Measurements from ENCODE around the gene NAA10.

DNA sequence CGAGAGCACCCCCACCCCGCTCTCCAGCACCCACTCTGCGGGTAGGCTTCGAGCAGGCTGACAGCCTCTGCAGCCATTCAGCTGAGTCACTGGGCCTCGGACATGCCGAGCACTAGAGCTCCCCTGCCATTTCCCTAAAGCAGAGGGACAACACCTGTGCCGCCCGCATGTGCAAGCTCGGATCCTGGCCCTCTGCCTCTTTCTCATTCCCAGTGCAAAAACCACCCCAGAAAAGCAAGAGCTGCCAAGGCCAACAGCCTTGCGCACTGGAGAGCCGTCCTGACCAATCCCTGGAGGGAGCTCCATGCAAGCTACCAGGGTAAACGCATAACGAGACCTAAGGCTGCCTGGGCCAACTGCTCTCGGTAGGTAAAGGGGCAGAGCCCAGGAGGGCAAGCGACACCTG is 31.4 kb upstream of the NAA10 start:
- TF ChIP-seq, protein P1, sequence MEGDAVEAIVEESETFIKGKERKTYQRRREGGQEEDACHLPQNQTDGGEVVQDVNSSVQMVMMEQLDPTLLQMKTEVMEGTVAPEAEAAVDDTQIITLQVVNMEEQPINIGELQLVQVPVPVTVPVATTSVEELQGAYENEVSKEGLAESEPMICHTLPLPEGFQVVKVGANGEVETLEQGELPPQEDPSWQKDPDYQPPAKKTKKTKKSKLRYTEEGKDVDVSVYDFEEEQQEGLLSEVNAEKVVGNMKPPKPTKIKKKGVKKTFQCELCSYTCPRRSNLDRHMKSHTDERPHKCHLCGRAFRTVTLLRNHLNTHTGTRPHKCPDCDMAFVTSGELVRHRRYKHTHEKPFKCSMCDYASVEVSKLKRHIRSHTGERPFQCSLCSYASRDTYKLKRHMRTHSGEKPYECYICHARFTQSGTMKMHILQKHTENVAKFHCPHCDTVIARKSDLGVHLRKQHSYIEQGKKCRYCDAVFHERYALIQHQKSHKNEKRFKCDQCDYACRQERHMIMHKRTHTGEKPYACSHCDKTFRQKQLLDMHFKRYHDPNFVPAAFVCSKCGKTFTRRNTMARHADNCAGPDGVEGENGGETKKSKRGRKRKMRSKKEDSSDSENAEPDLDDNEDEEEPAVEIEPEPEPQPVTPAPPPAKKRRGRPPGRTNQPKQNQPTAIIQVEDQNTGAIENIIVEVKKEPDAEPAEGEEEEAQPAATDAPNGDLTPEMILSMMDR (IDR thresholded peaks at IDR 0.05), result no peak
- TF ChIP-seq, protein P2, sequence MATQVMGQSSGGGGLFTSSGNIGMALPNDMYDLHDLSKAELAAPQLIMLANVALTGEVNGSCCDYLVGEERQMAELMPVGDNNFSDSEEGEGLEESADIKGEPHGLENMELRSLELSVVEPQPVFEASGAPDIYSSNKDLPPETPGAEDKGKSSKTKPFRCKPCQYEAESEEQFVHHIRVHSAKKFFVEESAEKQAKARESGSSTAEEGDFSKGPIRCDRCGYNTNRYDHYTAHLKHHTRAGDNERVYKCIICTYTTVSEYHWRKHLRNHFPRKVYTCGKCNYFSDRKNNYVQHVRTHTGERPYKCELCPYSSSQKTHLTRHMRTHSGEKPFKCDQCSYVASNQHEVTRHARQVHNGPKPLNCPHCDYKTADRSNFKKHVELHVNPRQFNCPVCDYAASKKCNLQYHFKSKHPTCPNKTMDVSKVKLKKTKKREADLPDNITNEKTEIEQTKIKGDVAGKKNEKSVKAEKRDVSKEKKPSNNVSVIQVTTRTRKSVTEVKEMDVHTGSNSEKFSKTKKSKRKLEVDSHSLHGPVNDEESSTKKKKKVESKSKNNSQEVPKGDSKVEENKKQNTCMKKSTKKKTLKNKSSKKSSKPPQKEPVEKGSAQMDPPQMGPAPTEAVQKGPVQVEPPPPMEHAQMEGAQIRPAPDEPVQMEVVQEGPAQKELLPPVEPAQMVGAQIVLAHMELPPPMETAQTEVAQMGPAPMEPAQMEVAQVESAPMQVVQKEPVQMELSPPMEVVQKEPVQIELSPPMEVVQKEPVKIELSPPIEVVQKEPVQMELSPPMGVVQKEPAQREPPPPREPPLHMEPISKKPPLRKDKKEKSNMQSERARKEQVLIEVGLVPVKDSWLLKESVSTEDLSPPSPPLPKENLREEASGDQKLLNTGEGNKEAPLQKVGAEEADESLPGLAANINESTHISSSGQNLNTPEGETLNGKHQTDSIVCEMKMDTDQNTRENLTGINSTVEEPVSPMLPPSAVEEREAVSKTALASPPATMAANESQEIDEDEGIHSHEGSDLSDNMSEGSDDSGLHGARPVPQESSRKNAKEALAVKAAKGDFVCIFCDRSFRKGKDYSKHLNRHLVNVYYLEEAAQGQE (IDR thresholded peaks at IDR 0.05; ENCODE audit: insufficient read depth in 1 of 2, low read depth in 2 of 2, low read length in 1 of 2), result no peak

Measured in Panc1 (cell line).